ENCODE data around the gene PLCB2.

PLCB2 gene

DNA sequence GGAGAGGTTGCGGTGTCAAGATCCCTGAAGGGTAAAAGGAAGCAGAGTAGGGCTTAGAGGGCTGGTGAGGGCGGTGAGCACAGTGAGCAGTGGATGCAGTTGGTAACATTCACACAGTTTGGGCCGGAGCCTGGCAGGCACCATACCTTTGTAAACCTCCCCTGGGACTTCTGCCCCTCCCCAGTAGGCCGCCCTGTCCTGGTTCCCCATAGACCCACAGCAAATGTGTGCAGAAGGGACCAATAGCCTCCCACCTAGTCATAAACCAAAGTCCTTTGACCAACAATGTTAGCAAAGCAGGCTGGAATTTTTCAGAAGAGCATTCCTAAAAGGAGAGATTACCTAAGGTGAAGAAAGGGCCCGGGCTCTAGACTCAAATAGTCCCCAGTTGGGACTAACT, 41.4 kb upstream of the PLCB2 start:
- TF ChIP-seq, protein P1, sequence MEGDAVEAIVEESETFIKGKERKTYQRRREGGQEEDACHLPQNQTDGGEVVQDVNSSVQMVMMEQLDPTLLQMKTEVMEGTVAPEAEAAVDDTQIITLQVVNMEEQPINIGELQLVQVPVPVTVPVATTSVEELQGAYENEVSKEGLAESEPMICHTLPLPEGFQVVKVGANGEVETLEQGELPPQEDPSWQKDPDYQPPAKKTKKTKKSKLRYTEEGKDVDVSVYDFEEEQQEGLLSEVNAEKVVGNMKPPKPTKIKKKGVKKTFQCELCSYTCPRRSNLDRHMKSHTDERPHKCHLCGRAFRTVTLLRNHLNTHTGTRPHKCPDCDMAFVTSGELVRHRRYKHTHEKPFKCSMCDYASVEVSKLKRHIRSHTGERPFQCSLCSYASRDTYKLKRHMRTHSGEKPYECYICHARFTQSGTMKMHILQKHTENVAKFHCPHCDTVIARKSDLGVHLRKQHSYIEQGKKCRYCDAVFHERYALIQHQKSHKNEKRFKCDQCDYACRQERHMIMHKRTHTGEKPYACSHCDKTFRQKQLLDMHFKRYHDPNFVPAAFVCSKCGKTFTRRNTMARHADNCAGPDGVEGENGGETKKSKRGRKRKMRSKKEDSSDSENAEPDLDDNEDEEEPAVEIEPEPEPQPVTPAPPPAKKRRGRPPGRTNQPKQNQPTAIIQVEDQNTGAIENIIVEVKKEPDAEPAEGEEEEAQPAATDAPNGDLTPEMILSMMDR (conservative IDR thresholded peaks at IDR 0.05; ENCODE audit: low read depth, low read length) = no peak
- DNase-seq (ENCODE audit: low read depth) = no peak
- H3K4me3 ChIP-seq (ENCODE audit: low read length) = no peak overlapping the region

DNA sequence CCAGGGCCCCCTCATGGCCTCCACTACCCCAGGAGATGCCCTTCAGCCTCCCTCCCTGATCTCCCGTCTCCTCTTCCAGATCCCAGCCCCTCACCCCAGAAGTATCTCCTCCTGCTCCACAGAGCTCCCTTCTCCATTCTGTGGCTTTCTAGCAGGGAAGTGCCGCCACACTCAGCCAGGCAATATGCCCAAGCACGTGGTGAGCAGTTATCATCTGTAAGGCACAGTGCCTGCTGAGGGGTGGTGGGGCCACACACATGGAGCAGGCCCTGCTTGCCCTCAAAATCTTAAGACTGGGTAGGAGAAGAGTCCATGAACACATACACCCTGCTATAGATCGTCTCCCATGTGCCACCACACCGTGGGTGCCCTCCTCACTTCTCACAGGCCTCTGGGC, 40.7 kb upstream of the PLCB2 start:
- DNase-seq (ENCODE audit: low read depth) = no peak
- TF ChIP-seq, protein P1 (conservative IDR thresholded peaks at IDR 0.05; ENCODE audit: low read depth, low read length) = no peak

DNA sequence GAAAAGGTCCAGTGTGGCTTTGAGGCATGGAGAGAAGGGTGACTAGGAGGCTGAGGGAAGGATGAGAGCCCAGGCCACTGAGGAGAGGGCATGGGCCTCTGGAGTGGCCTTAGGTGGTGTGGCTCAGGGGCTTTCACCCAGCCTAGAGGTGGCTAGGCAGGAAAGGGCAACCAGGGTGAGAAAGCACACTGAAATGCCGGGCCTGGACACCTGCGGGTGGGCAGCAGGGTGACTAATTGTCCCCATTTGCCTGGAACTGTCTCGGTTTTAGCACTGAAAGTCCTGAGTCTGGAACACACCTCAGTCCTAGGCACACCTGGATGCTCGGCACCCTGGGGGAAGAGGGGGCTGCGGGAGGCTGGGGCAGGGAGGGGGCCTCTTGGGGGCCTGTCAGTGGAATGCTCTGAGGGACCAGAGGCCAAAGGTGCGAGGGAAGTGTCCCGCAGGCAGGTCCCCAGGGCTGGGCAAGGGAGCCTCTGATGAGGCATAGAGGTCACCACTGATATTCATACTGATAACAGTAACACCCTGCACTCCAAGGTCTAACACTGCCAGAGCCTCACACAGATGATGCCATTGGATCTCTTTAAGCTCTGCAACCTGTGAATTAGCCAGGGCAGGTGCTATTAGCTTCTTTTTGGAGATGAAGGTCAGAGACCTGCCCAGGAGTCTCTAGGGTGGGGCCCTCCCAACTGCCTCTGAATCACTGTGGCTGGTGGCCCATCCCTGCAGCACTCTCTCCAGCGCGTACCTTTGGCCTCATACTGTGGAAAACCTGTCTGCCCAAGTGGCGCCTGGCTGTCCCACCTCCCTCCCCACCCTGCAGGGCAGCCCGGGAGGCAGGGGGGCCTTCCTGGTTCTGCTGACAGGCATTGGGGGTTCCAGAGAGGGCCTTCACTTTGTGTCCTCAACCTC, 40.1 kb upstream of the PLCB2 start:
- TF ChIP-seq, protein P1 (conservative IDR thresholded peaks at IDR 0.05; ENCODE audit: low read depth, low read length) = no peak
- DNase-seq (ENCODE audit: low read depth) = no peak

More for the DNA sequence above, 40.7 kb upstream of the PLCB2 start:
- H3K4me3 ChIP-seq (ENCODE audit: low read length) = no peak overlapping the region

DNA sequence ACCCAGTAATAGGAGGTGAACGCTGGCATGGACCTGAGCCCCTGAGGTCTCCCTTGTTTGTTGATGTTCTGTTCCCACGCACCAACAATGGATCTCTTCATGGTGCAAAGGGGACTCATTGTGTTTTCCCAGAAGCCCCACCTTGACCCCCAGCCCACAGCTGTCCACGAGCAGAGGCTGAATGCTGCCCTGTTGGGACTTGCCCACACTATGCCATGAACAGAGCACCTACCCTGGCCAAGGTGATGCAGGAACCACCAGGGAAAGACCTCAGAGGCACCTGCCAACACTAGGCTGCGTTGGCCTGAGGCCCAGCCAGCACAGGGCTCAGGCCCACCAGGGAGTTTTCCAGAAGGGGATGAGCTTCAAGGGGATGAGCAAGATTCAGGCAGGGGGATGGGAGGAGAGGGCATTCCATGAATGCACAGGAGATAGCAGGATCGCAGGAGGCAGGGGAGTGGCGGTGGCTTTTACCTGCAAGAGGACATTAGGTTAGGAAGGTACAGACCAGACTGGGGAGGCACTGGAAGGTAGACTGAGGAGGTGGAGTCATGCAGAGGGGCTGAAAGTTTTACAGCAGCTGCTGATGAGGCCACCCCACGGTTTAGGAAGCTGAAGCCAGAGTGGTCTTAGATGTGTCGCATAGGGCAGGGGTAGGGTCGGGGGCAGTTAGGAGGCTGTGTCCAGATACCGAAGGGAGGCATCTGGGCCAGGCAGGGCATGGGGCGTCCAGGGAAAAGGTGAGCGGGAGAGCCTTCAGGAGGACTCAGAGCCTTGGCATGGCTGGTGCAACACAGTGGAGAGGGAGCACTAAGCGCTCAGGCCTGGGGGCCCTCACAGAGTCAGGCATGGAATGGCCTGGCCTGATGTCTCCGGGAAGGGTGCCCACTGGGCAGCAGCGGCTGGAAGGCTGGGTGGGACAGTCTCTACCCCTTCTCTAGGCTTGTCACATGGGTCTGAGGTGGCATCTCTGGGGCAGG, 39.1 kb upstream of the PLCB2 start:
- H3K4me3 ChIP-seq (ENCODE audit: low read length) = no peak overlapping the region
- TF ChIP-seq, protein P1 (conservative IDR thresholded peaks at IDR 0.05; ENCODE audit: low read depth, low read length) = no peak
- DNase-seq (ENCODE audit: low read depth) = no peak

More for the DNA sequence above, 40.1 kb upstream of the PLCB2 start:
- H3K4me3 ChIP-seq (ENCODE audit: low read length) = no peak overlapping the region

DNA sequence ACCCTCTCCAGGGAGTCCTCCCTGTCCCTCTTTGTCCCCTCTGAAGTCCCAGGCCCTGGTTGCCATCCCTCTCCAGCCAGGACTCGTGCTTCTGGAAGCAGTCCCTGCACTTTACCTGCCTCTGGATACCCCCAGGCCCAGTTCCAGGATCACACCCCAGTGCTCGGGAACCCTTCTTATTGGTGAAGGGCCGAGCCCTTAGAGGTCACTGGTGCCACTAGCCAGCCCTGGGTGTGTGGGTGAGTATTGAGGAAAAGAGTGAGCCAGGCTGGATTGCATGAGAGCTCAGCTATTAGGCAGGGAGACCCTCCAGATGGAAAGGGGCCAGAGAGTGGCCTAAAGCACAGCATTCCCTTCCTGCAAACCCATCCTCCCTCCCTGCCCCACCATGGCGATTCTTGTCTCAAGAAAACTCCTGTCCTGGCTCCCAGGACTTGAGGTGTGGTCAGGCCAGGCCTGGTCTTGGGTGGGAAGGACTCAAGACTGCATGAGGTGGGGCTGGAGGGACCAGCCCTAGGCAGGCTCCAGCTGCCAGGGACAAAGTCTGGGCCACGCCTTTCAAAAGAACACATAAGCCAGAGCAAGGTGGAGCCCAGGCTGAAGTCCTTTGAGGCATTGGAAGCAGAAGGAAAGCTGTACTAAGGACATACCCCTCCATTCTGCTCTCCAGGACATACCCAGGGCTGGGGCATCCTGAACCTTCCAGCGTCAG, 38.3 kb upstream of the PLCB2 start:
- DNase-seq (ENCODE audit: low read depth) = no peak
- no peak overlapping the region for H3K4me3 ChIP-seq (ENCODE audit: low read length)
- TF ChIP-seq, protein P1 (conservative IDR thresholded peaks at IDR 0.05; ENCODE audit: low read depth, low read length) = no peak

DNA sequence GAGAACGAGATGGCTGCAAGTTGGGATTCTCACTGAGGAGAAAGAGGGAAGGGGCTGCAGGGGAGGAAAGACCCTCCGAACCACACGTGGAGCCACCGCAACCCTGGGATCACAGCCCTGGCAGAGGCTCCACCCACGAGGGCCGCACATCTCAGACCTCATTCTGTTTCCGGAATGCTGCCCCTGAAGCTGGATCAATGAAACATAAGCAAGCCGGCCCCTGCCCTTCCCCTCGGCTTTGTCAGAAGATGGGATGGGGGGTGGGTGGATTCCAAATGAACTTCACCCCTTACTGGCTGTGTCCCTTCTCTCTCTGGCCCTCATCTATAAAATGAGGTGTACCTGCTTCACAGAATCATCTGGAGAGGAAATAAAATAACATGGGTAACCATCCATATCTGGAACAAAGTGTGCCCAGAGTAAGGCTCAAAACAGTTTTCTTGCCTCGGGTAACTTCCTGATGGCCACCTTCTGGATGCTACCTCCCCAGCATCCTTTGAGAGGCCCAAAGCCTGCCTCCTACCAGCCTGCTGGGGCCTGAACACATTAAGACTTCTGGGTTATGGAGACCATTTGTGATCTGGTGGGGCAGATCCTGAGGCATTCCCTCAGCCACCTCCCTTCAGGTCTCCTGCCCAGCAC, 37.6 kb upstream of the PLCB2 start:
- TF ChIP-seq, protein P1 (conservative IDR thresholded peaks at IDR 0.05; ENCODE audit: low read depth, low read length) = no peak
- DNase-seq (ENCODE audit: low read depth) = no peak
- H3K4me3 ChIP-seq (ENCODE audit: low read length) = no peak overlapping the region
